ENCODE data around the gene WWOX. TPM values are rescaled to one million over a fixed set of nuclear protein-coding genes. Genes with fewer than 3 reads are reported as not detected.

Gene WWOX
- polyA plus RNA-seq, 1 donor (not counting 4 experiments of a cell fraction or from before 2014, with no cell fraction given) = 5.1 TPM

GRCh38 chr16:78931678-78932077 is 832.2 kb downstream of the WWOX start:
- DNase-seq (ENCODE audit: low read depth, low spot score) = no peak
- Histone ChIP-seq H3K4me2 (ENCODE audit: control insufficient read depth, extremely low read depth, insufficient read depth, low read depth, low read length) (no peak overlapping the region), H3K9me1 (ENCODE audit: control insufficient read depth, extremely low read depth, insufficient read depth, low read length) (no peaks in the 10 kb centered on the region), H3K4me1 (ENCODE audit: control insufficient read depth, extremely low read depth, insufficient read depth, low read length) (no peaks in the 10 kb centered on the region), H2AFZ (ENCODE audit: control insufficient read depth, low read length) (no peak overlapping the region), H3K9ac (ENCODE audit: control insufficient read depth, extremely low read depth, insufficient read depth, low read length) (no peak overlapping the region), H4K20me1 (ENCODE audit: control insufficient read depth, extremely low read depth, insufficient read depth, low read length) (no peaks in the 10 kb centered on the region), H3K27ac (ENCODE audit: control insufficient read depth, insufficient read depth, low read length) (no peak overlapping the region), H3K9me3 (ENCODE audit: control insufficient read depth, low read depth, low read length) (no peaks in the 10 kb centered on the region), H3K4me3 (ENCODE audit: control insufficient read depth in 2 of 3, extremely low read depth in 1 of 3, insufficient read depth in 2 of 3, low read depth in 1 of 3, low read length in 3 of 3) (no peak overlapping the region), H3K79me2 (ENCODE audit: control insufficient read depth, insufficient read depth, low read length) (no peaks in the 10 kb centered on the region), H3K27me3 (ENCODE audit: control insufficient read depth, extremely low read depth, insufficient read depth, low read length) (no peaks in the 10 kb centered on the region), H3K36me3 (ENCODE audit: control insufficient read depth in 2 of 2, extremely low read depth in 1 of 2, insufficient read depth in 2 of 2, low read length in 2 of 2) (no peaks in the 10 kb centered on the region)
- TF ChIP-seq, protein P1, sequence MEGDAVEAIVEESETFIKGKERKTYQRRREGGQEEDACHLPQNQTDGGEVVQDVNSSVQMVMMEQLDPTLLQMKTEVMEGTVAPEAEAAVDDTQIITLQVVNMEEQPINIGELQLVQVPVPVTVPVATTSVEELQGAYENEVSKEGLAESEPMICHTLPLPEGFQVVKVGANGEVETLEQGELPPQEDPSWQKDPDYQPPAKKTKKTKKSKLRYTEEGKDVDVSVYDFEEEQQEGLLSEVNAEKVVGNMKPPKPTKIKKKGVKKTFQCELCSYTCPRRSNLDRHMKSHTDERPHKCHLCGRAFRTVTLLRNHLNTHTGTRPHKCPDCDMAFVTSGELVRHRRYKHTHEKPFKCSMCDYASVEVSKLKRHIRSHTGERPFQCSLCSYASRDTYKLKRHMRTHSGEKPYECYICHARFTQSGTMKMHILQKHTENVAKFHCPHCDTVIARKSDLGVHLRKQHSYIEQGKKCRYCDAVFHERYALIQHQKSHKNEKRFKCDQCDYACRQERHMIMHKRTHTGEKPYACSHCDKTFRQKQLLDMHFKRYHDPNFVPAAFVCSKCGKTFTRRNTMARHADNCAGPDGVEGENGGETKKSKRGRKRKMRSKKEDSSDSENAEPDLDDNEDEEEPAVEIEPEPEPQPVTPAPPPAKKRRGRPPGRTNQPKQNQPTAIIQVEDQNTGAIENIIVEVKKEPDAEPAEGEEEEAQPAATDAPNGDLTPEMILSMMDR (optimal IDR thresholded peaks at IDR 0.05 in 1 of 3, IDR thresholded peaks at IDR 0.05 in 1 of 3, conservative IDR thresholded peaks at IDR 0.05 in 1 of 3; ENCODE audit: extremely low read depth in 1 of 3, insufficient read depth in 2 of 3, low read length in 3 of 3) = no peak
- no peak for TF ChIP-seq EZH2 (IDR thresholded peaks at IDR 0.05; ENCODE audit: low read length)
- dilution Hi-C loops (cut with MboI; ENCODE audit: extremely low pct_ligation_motif_present, low sequenced_read_pairs) = no loop called here
- FAIRE-seq = no peak

DNA sequence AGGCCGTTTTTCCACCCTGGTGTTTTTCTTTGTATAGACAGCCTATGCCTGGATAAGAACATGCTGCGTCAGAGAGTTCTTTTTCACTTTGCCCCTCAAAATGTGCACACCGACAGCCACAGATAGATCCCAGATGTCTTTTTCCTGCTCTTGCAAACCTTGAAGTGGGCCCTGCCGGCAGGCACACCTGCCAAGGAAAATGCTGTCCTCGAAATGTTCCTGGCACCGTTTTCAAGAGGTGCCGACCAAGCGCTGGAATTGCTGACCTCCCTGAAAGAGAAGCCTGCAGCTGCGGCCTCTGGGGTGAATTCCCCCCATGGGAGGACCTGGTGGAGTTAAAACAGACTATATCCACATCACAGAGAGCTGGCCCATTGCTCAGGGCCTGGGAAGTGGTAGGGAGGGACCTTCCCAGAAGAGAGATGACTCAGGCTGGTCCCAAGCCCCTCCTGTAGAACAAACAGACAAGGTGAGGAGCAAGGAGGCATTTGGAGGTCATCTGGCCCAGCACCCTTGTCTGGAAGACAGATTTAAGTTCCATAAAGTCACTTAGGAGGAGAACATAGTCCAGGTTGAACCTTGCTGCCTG is 833.0 kb downstream of the WWOX start:
- H3K9me3 ChIP-seq (ENCODE audit: control insufficient read depth, low read depth, low read length) = no peaks in the 10 kb centered on the region

More for the DNA sequence above, 833.0 kb downstream of the WWOX start:
- no peak overlapping the region for H2AFZ ChIP-seq (ENCODE audit: control insufficient read depth, low read length)
- H3K9me1 ChIP-seq (ENCODE audit: control insufficient read depth, extremely low read depth, insufficient read depth, low read length) = no peaks in the 10 kb centered on the region
- H3K9ac ChIP-seq (ENCODE audit: control insufficient read depth, extremely low read depth, insufficient read depth, low read length) = no peak overlapping the region
- no peaks in the 10 kb centered on the region for H3K79me2 ChIP-seq (ENCODE audit: control insufficient read depth, insufficient read depth, low read length)
- H3K4me1 ChIP-seq (ENCODE audit: control insufficient read depth, extremely low read depth, insufficient read depth, low read length) = no peaks in the 10 kb centered on the region
- dilution Hi-C loops (cut with MboI; ENCODE audit: extremely low pct_ligation_motif_present, low sequenced_read_pairs) = no loop called here
- H3K27ac ChIP-seq (ENCODE audit: control insufficient read depth, insufficient read depth, low read length) = no peak overlapping the region
- FAIRE-seq (no peak), DNase-seq (ENCODE audit: low read depth, low spot score) (no peak)
- no peak for TF ChIP-seq EZH2 (IDR thresholded peaks at IDR 0.05; ENCODE audit: low read length)
- TF ChIP-seq, protein P1 (optimal IDR thresholded peaks at IDR 0.05 in 1 of 3, IDR thresholded peaks at IDR 0.05 in 1 of 3, conservative IDR thresholded peaks at IDR 0.05 in 1 of 3; ENCODE audit: extremely low read depth in 1 of 3, insufficient read depth in 2 of 3, low read length in 3 of 3) = no peak
- no peaks in the 10 kb centered on the region for H3K36me3 ChIP-seq (ENCODE audit: control insufficient read depth in 2 of 2, extremely low read depth in 1 of 2, insufficient read depth in 2 of 2, low read length in 2 of 2)
- no peaks in the 10 kb centered on the region for H4K20me1 ChIP-seq (ENCODE audit: control insufficient read depth, extremely low read depth, insufficient read depth, low read length)
- no peak overlapping the region for H3K4me2 ChIP-seq (ENCODE audit: control insufficient read depth, extremely low read depth, insufficient read depth, low read depth, low read length)
- no peaks in the 10 kb centered on the region for H3K27me3 ChIP-seq (ENCODE audit: control insufficient read depth, extremely low read depth, insufficient read depth, low read length)
- H3K4me3 ChIP-seq (ENCODE audit: control insufficient read depth in 2 of 3, extremely low read depth in 1 of 3, insufficient read depth in 2 of 3, low read depth in 1 of 3, low read length in 3 of 3) = no peak overlapping the region

All from keratinocyte (primary cell).